ENCODE data around the gene CAMKV.
A peak's percentile ranks its signal among the peaks of the same experiment; 100 is the strongest.
"Not testable (repeated sequence)": the region's sequence is repeated elsewhere in the genome, so short reads cannot be mapped to it uniquely, and the experiment has no call there.

The CAMKV gene, protein sequence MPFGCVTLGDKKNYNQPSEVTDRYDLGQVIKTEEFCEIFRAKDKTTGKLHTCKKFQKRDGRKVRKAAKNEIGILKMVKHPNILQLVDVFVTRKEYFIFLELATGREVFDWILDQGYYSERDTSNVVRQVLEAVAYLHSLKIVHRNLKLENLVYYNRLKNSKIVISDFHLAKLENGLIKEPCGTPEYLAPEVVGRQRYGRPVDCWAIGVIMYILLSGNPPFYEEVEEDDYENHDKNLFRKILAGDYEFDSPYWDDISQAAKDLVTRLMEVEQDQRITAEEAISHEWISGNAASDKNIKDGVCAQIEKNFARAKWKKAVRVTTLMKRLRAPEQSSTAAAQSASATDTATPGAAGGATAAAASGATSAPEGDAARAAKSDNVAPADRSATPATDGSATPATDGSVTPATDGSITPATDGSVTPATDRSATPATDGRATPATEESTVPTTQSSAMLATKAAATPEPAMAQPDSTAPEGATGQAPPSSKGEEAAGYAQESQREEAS

GRCh38 chr3:49869525-49870126 lies at the start of gene CAMKV:
Gene CAMKV, minus strand, starts transcription at chr3:49869906. Its CDS starts 7,518 bp downstream, at chr3:49862388.
- H3K27me3 Mint-ChIP-seq = peaks cover 73% of the 10 kb centered on the region
- no peaks in the 10 kb centered on the region for H3K9me3 Mint-ChIP-seq
- no peak within 1 kb of the TSS for H3K27ac Mint-ChIP-seq
- H3K4me3 Mint-ChIP-seq = peak within 1 kb of the TSS; percentile 39 to 61
- ATAC-seq = peak; percentile 65
- peaks cover 24% of the 10 kb centered on the region for H3K4me1 Mint-ChIP-seq
- DNase-seq = peak in 1 of 2 donors; percentile 22

DNA sequence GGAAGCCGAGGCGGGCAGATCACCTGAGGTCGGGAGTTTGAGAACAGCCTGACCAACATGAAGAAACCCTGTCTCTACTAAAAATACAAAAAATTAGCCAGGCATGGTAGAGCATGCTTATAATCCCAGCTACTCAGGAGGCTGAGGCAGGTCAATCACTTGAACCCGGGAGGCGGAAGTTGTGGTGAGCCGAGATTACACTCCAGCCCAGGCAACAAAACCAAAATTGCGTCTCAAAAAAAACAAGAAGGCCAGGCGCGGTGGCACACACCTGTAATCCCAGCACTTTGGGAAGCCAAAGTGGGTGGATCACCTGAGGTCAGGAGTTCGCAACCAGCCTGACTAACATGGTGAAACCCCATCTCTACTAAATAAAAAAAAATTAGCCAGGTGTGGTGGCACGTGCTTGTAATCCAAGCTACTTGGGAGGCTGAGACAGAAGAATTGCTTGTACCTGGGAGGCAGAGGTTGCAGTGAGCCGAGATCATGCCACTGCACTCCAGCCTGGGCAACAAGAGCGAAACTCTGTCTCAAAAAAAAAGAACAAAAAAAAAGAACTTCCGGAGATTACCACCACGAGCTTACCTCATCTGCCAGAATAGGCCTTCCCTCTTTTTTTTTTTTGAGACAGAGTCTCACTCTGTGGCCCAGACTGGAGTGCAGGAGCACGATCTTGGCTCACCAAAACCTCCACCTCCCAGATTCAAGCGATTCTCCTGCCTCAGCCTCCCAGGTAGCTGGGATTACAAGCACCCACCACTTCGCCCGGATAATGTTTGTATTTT lies 48.3 kb upstream of the CAMKV start:
- not testable (repeated sequence) for H3K27ac Mint-ChIP-seq, H3K27me3 Mint-ChIP-seq, H3K9me3 Mint-ChIP-seq, H3K4me3 Mint-ChIP-seq, DNase-seq, H3K4me1 Mint-ChIP-seq, ATAC-seq

- no peak for ATAC-seq
- Mint-ChIP-seq H3K4me1 (peaks cover 6% of the 10 kb centered on the region), H3K27me3 (no peaks in the 10 kb centered on the region), H3K9me3 (no peaks in the 10 kb centered on the region), H3K27ac (no peak overlapping the region), H3K4me3 (no peak overlapping the region)
- no peak for DNase-seq
Measured at GRCh38 chr3:49916686-49917085, 47.0 kb upstream of the CAMKV start.

DNA sequence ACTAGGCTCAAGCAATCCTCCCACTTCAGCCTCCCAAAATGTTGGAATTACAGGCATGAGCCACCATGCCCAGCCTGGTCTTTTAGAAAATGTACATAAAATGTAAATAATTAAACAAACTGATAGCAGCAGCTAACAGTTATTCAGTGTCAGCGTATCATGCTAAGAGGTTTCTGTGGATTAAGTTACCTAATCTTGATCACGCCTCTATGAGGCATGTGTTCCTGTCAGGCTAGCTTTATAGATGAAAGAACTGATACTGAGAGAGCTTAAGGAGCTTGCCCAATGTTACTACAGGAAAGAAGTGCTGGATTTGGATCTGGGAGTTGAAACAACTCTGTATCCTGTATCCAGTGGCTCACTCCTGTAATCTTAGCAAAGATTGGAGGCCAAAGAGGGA lies 45.2 kb upstream of the CAMKV start:
- ATAC-seq (no peak), DNase-seq (no peak)
- H3K27me3 Mint-ChIP-seq = no peaks in the 10 kb centered on the region
- H3K4me3 Mint-ChIP-seq = no peak overlapping the region
- H3K27ac Mint-ChIP-seq = no peak overlapping the region
- H3K4me1 Mint-ChIP-seq = peaks cover 6% of the 10 kb centered on the region
- no peaks in the 10 kb centered on the region for H3K9me3 Mint-ChIP-seq

DNA sequence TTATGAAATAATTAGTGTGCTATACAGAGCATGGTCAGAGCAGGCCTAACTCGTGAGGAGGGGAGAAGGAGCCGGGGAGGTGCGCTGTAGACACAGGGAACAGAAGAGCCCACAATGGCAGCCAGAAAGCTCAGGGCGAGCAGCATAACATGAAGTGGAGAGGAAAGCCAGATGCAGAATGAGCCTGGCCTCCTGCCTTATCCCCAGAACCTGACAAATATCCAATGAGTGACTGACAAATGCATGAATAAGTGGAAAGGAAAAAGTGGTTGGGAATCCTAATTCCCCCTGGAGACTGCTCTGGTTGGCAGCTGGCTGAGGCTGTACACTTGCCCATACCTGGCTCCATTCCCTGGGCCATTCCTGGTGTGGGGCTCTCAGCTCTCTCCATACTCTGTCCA lies 43.2 kb upstream of the CAMKV start:
- no peaks in the 10 kb centered on the region for H3K27me3 Mint-ChIP-seq
- ATAC-seq (no peak), DNase-seq (no peak)
- H3K4me1 Mint-ChIP-seq = no peaks in the 10 kb centered on the region
- H3K27ac Mint-ChIP-seq = peak overlapping the region in 1 of 2 donors; percentile 7
- no peak overlapping the region for H3K4me3 Mint-ChIP-seq
- no peaks in the 10 kb centered on the region for H3K9me3 Mint-ChIP-seq

DNA sequence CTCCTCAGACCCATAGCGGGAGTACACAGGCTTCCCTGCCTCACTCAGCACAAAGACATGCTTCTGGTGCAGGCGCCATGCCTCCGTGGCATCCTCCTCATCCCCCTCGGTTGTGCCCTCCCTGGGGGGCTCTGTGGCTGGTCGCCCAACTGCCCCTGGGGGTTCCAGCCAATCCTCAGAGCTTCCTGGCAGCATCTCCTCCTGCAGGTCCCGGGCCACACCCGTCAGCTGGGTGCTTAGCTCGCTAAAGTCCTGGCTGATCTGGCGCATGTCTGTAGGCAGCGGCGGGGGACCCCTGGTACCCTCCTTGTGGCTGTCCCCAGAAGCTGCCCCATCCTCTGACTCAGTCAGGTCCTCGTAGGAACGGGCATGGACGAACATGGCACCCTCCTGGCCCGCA lies 41.9 kb upstream of the CAMKV start:
- DNase-seq (no peak), ATAC-seq (no peak)
- Mint-ChIP-seq H3K27me3 (no peaks in the 10 kb centered on the region), H3K4me3 (no peak overlapping the region), H3K9me3 (no peaks in the 10 kb centered on the region), H3K27ac (peak overlapping the region in 1 of 2 donors; percentile 43), H3K4me1 (peaks cover 9% of the 10 kb centered on the region)

DNA sequence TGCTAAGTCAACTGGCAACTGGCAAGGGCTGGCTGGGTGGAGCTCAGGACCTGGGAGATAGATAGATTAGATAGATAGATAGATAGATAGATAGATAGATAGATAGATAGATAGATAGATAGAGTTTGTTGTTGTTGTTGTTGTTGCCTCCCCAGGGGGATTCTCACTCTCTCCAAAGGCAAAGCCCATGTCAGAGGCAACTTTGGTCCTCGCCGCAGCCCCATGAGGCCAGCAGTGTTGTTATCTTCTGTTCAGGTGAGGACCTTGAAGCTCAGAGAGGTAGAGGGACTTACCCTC lies 41.4 kb upstream of the CAMKV start:
- no peak for ATAC-seq
- Mint-ChIP-seq H3K27ac (no peak overlapping the region), H3K4me1 (peaks cover 14% of the 10 kb centered on the region), H3K27me3 (no peaks in the 10 kb centered on the region), H3K9me3 (no peaks in the 10 kb centered on the region), H3K4me3 (no peak overlapping the region)
- DNase-seq = no peak

GRCh38 chr3:49910409-49911123 lies 40.9 kb upstream of the CAMKV start:
- DNase-seq = no peak
- no peak overlapping the region for H3K27ac Mint-ChIP-seq
- no peak for ATAC-seq
- peaks cover 19% of the 10 kb centered on the region for H3K4me1 Mint-ChIP-seq
- H3K4me3 Mint-ChIP-seq = no peak overlapping the region
- no peaks in the 10 kb centered on the region for H3K9me3 Mint-ChIP-seq
- H3K27me3 Mint-ChIP-seq = no peaks in the 10 kb centered on the region

DNA sequence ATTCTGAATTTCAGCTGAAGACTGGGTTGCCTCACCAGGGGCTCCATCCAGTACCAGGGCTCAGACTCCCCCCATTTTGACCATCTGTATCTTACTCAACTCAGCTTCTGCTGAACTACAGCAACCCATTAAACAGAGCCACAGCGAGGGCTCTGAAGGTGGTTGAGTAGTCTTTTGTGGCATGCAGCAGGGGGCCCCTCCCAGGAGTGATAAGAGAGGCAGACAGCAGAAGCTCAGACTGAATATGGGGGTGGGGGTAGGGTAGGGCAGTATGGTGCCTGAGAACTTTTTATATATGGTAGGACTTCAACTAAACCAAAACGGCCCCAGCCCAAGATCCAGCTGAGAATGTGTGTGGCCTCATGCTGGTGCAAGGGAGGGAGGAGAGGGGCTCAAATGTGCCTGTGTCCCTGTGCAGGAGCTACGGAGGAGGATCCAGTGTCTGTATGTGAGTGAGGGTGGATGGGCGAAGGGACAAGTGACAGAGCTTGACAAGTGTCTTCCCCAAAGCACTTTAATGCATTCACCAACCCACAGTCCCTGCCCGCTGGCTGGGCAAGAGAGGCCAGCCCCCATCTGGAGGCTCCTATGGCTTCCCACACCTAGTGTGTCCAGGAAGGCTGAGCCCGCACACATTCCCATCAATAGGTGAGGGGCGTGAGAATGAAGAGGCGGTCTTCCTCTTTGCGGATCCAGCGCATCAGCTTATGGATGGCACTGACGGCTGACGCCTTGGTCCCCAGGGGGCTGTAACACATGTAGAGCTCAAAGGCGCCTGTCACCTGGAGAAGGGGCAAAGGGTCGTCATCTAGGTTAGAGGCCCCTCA lies 38.9 kb upstream of the CAMKV start:
- Mint-ChIP-seq H3K4me1 (peaks cover 38% of the 10 kb centered on the region), H3K4me3 (no peak overlapping the region), H3K27me3 (no peaks in the 10 kb centered on the region), H3K27ac (peak overlapping the region in 1 of 2 donors; percentile 37), H3K9me3 (no peaks in the 10 kb centered on the region)
- ATAC-seq (no peak), DNase-seq (no peak)

DNA sequence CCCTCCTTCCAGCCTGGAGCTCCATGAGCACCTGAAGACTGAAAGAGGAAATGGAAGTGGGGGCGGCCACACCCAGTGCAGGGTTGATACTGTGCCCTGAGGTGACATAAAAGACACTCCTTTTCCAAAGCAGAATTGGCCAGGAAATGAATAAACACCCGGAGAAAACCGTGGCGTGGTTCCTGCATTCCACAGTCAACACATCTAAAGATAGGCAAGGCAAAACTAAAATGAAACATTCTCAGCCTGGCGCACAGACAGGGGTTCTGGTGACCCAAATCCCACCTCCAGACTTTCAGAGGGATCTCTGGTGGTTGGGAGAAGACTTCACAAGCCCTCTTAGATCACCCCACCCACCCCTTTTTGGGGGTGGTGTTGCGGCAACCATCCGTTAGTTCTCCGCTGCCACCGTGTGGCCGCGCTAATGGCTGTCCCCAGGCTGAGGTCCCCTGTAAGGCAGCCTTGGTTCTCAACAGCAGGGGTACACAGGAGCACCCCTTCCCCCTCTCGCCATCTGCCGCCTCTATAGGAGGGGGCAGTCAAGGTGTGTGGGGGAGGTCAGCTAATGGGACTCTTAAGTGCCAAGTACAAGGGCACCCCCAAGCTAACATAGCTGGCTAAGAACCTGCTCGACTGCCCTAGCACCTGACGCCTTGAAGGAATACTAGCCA lies 36.5 kb upstream of the CAMKV start:
- DNase-seq = peak; percentile 45 to 49
- H3K4me3 Mint-ChIP-seq = peak overlapping the region; percentile 61 to 68

DNA sequence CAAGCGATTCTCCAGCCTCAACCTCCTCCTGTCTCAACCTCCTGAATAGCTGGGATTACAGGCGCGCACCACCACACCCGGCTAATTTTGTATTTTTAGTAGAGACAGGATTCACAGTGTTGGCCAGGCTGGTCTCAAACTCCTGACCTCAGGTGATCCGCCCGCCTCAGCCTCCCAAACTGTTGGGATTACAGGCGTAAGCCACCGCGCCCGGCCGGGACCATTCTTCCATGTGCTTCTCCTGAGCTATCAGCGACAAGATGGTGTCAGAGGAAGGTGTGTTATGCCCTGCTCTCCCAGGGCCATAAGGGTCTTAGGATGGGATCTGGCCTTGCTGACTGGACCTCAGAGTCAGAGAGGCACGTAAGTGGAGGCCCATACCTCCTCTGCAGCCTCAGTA lies 34.7 kb upstream of the CAMKV start:
- peak overlapping the region; percentile 96 to 99 for H3K27ac Mint-ChIP-seq
- peaks cover 38% of the 10 kb centered on the region for H3K4me1 Mint-ChIP-seq
- H3K27me3 Mint-ChIP-seq, DNase-seq, H3K9me3 Mint-ChIP-seq, ATAC-seq: not testable (repeated sequence)
- H3K4me3 Mint-ChIP-seq = peak overlapping the region; percentile 98 to 99

More for the DNA sequence above, 36.5 kb upstream of the CAMKV start:
- Mint-ChIP-seq H3K4me1 (peaks cover 38% of the 10 kb centered on the region), H3K27ac (peak overlapping the region; percentile 40 to 46), H3K27me3 (no peaks in the 10 kb centered on the region), H3K9me3 (no peaks in the 10 kb centered on the region)
- peak; percentile 46 for ATAC-seq

DNA sequence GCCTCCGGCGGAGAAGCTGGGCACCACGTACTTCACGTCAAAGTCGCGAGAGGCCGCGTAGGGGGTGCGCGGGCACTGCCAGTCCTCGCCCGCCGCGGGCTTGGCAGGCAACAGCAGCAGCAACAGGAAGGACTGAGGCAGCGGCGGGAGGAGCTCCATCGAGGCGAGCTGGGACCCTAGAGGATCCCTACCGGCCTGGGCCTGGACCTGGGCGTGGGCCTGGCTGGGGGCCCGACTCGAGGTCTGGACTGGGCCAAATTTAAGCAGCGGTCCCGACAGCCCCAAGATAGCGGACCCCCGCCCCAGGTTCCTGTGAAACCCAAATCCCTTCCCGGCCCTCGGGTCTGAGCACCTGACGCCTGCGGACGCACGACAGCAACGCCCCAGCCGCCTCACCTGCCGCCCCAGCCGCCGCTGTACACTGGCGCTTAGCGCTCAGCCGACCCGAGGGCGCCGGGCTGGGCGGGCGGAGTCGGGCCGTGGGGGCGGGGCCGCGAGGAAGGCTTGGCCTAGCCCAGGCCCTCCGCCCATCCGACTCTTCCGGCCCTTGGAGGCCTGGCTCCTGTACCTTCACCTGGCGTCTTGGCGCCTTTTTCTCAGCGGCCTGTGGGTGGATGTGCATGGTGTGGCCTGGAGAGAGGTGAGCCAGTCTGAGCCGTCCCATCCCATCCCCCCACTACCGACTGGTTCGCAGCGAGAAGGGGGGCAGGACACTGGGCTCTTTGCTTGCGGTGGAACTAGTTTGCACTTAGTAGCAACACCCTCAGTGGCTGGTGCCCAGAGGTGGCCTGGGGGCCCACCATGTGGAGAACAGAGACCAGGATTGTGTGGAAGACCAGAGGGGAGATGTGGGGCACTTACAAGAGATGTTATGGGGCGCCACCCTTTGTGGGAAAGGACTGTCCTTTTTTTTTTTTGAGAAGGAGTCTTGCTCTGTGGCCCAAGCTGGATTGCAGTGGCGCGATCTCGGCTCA lies 34.0 kb upstream of the CAMKV start, which contains the start of gene MST1R:
Gene MST1R (minus strand): TSS at position 423 of the 974 bp plus-strand sequence. CDS start 264 bp downstream, at position 159.
- ATAC-seq = peak; percentile 97
- no peaks in the 10 kb centered on the region for H3K27me3 Mint-ChIP-seq
- H3K9me3 Mint-ChIP-seq = no peaks in the 10 kb centered on the region
- peak within 1 kb of the TSS; percentile 96 to 99 for H3K27ac Mint-ChIP-seq
- H3K4me3 Mint-ChIP-seq = peak within 1 kb of the TSS; percentile 98 to 99
- DNase-seq = peak; percentile 89
- H3K4me1 Mint-ChIP-seq = peaks cover 38% of the 10 kb centered on the region
